HCT116 (cell line): ENCODE data around the gene KLF11. TPM values are rescaled to one million over a fixed set of nuclear protein-coding genes. Genes with fewer than 3 reads are reported as not detected.

Source experiments
- ATAC-seq: fragments of 200-7000 bp; cut with Tn5 transposase; 2 replicates; pipeline ENCODE4 v1.9.1; 2020; ENCODE audit warnings: mild to moderate bottlenecking, moderate library complexity
- BruUV-seq: library from RNA; stranded (reverse); fragments of 400-500 nt; replicated peaks from 2 replicates; lab custom pipeline; 2021; lab: Mats Ljungman, UMichigan
- CTCF ChIA-PET: fragments of 300-600 bp; sonication (Branson Sonifier 250); formaldehyde crosslinking; loops from one replicate; lab custom pipeline; 2021; ENCODE audit warnings: antibody characterized with exemption; lab: Charles Lee
- POLR2A ChIA-PET: fragments of 300-600, 350-600 bp; sonication (Branson Sonifier 250); formaldehyde crosslinking; loops from one replicate; lab custom pipeline; 2021; ENCODE audit warnings: antibody characterized with exemption; lab: Charles Lee
- RAD21 ChIA-PET, 2 experiments: fragments of 300-600 bp; sonication (Branson Sonifier 250); formaldehyde crosslinking; loops; one replicate each; lab custom pipeline; 2023; ENCODE audit warnings: low total read pairs in 2 of 2; ENCODE audit not compliant: uncharacterized antibody in 2 of 2, unreplicated experiment in 2 of 2, low non-redundant PET in 1 of 2; lab: Charles Lee
- DNase-seq: peaks from one replicate; pipeline ENCODE4 v3.0.0-alpha.2; 2010; ENCODE audit warnings: low read depth, low spot score
- H2AFZ ChIP-seq: fragments of 200-600 bp; shearing (Covaris generic), sonication (generic); 2 replicates; pipeline ENCODE4 v1.6.1; 2017; ENCODE audit warnings: low read depth, mixed run types, mixed read lengths, antibody characterized with exemption, low read length; ENCODE audit not compliant: poor library complexity, severe bottlenecking
- H3K27ac ChIP-seq: 2 replicates; pipeline ENCODE4 v1.5.1; 2012; ENCODE audit warnings: low read depth, low read length
- H3K27me3 ChIP-seq: fragments of 200-600 bp; sonication (generic); 2 replicates; pipeline ENCODE4 v1.6.1; 2016; ENCODE audit warnings: mixed run types, low read length, mixed read lengths; ENCODE audit not compliant: insufficient read depth
- H3K36me3 ChIP-seq, 2 experiments: fragments of 200-500 bp in 1 of 2; fragments of 200-600 bp in 1 of 2; sonication (Bioruptor generic) in 1 of 2; sonication (generic) in 1 of 2; 2 replicates each; pipeline versions ENCODE4 v1.5.1 to v1.6.1; 2014 to 2016; ENCODE audit warnings: low read length in 2 of 2, inconsistent platforms in 1 of 2, mixed read lengths in 1 of 2, mixed run types in 1 of 2; ENCODE audit not compliant: insufficient read depth in 2 of 2, control insufficient read depth in 1 of 2
- H3K4me1 ChIP-seq, 2 experiments: fragments of 200-600 bp in 1 of 2; sonication (generic) in 1 of 2; 2 replicates each; pipeline versions ENCODE4 v1.5.1 to v1.6.1; 2012 to 2017; ENCODE audit warnings: low read length in 2 of 2, inconsistent platforms in 1 of 2, mild to moderate bottlenecking in 1 of 2, mixed read lengths in 1 of 2, mixed run types in 1 of 2, moderate library complexity in 1 of 2; ENCODE audit not compliant: insufficient read depth in 2 of 2, control insufficient read depth in 1 of 2
- H3K4me2 ChIP-seq: fragments of 200-600 bp; sonication (generic); 2 replicates; pipeline ENCODE4 v1.6.1; 2017; ENCODE audit warnings: mixed run types, low read length, mixed read lengths
- H3K4me3 ChIP-seq, 2 experiments: fragments of 200-600 bp in 1 of 2; sonication (generic) in 1 of 2; replicated peaks in 1 of 2; 2 replicates each; pipeline ENCODE4 v1.5.1; 2011 to 2016; ENCODE audit warnings: low read length in 2 of 2, control low read depth in 1 of 2, low read depth in 1 of 2, mild to moderate bottlenecking in 1 of 2, mixed read lengths in 1 of 2, mixed run types in 1 of 2
- H3K79me2 ChIP-seq: fragments of 200-600 bp; sonication (generic); 2 replicates; pipeline ENCODE4 v1.6.1; 2017; ENCODE audit warnings: mild to moderate bottlenecking, mixed run types, low read length, moderate library complexity, mixed read lengths; ENCODE audit not compliant: insufficient read depth
- H3K9ac ChIP-seq: fragments of 200-600 bp; sonication (generic); 2 replicates; pipeline ENCODE4 v1.6.1; 2016; ENCODE audit warnings: low read length, mixed read lengths
- H3K9me2 ChIP-seq: fragments of 200-600 bp; sonication (generic), shearing (Covaris generic); 2 replicates; pipeline ENCODE4 v1.6.1; 2017; ENCODE audit warnings: mixed run types, mild to moderate bottlenecking, moderate library complexity; ENCODE audit not compliant: insufficient read depth
- H3K9me3 ChIP-seq, 2 experiments: fragments of 200-500 bp in 1 of 2; fragments of 200-600 bp in 1 of 2; sonication (Bioruptor generic) in 1 of 2; sonication (generic) in 1 of 2; 2 replicates each; pipeline ENCODE4 v1.6.1; 2014 to 2017; ENCODE audit warnings: low read length in 2 of 2, mixed read lengths in 2 of 2, inconsistent platforms in 1 of 2, low read depth in 1 of 2, mild to moderate bottlenecking in 1 of 2, mixed run types in 1 of 2, moderate library complexity in 1 of 2; ENCODE audit not compliant: control insufficient read depth in 1 of 2, insufficient read depth in 1 of 2
- H4K20me1 ChIP-seq: fragments of 200-600 bp; sonication (generic), shearing (Covaris generic); 2 replicates; pipeline ENCODE4 v1.6.1; 2017; ENCODE audit warnings: mixed run types, mild to moderate bottlenecking, moderate library complexity; ENCODE audit not compliant: insufficient read depth
- CTCF ChIP-seq, 3 experiments: fragments of 200-600 bp in 1 of 3; sonication (generic) in 1 of 3; IDR thresholded peaks in 2 of 3; conservative IDR thresholded peaks in 1 of 3; 2 replicates each; pipeline ENCODE4 v1.5.1; 2012 to 2017; ENCODE audit warnings: low read depth in 2 of 3, low read length in 2 of 3, antibody characterized with exemption in 1 of 3, borderline replicate concordance in 1 of 3, control low read depth in 1 of 3, mild to moderate bottlenecking in 1 of 3, mixed read lengths in 1 of 3, mixed run types in 1 of 3, moderate library complexity in 1 of 3; ENCODE audit not compliant: insufficient read depth in 1 of 3
- EZH2phosphoT487 ChIP-seq: fragments of 200-600 bp; IDR thresholded peaks from 2 replicates; pipeline ENCODE4 v1.6.1; 2018; ENCODE audit warnings: antibody characterized with exemption, borderline replicate concordance
- FOSL1 ChIP-seq: IDR thresholded peaks from 2 replicates; pipeline ENCODE4 v1.6.1; 2012; ENCODE audit warnings: low read depth
- JUND ChIP-seq: IDR thresholded peaks from 2 replicates; pipeline ENCODE4 v1.6.1; 2012
- RAD21 ChIP-seq: IDR thresholded peaks from 2 replicates; pipeline ENCODE4 v1.6.1; 2012; ENCODE audit warnings: low read depth, mild to moderate bottlenecking
- intact Hi-C: fragments of 100-400 bp; cut with micrococcal nuclease; formaldehyde crosslinking; loops from 2 replicates; pipeline ENCODE4 v1.10.0; 2022
- total RNA-seq: library from RNA; stranded (reverse); gene quantifications from one replicate; pipeline ENCODE4 v1.2.1, GENCODE V29; 2021; ENCODE audit not compliant: unreplicated experiment

Gene KLF11
- total RNA-seq, 1 experiment from 2014 or later = 9.0 TPM

GRCh38 chr2:10027660-10028330 lies 15.6 kb upstream of the KLF11 start (continued):
- TF ChIP-seq EZH2phosphoT487 = no peak

- no peak overlapping the region for H2AFZ ChIP-seq
- no peak overlapping the region for H3K27ac ChIP-seq
- no peaks in the 10 kb centered on the region for H4K20me1 ChIP-seq
- no peak overlapping the region for H3K4me3 ChIP-seq
- no peaks in the 10 kb centered on the region for H3K9me3 ChIP-seq
- intact Hi-C loops = no loop called here
- BruUV-seq = no TSS peak
- no peaks in the 10 kb centered on the region for H3K79me2 ChIP-seq
- no peaks in the 10 kb centered on the region for H3K27me3 ChIP-seq
- H3K36me3 ChIP-seq = no peaks in the 10 kb centered on the region
- no peak overlapping the region for H3K9ac ChIP-seq
- POLR2A ChIA-PET = interaction anchor here (0.8 kb wide), 1 partner anchor 15 kb away, joined by 3 read pairs; the partner anchor contains the start of gene KLF11
- no peak for DNase-seq
- H3K4me2 ChIP-seq = no peak overlapping the region
- H3K4me1 ChIP-seq = no peaks in the 10 kb centered on the region
- no peaks in the 10 kb centered on the region for H3K9me2 ChIP-seq
- CTCF ChIA-PET = interaction anchor here (0.7 kb wide), 1 partner anchor 258 kb away, joined by 3 read pairs; no protein-coding TSS in a partner anchor
- TF ChIP-seq CTCF (IDR thresholded peaks at IDR 0.05 in 2 of 3, conservative IDR thresholded peaks at IDR 0.05 in 1 of 3; ENCODE audit: borderline replicate concordance in 1 of 3, insufficient read depth in 1 of 3, low read depth in 2 of 3, low read length in 2 of 3) = 0 out of 6 replicates have a peak, but pooled peaks of 1 of the 3 experiments have one; percentile 2
- TF ChIP-seq RAD21 = peak; percentile 21; the same call in 1 of the 2 replicates
- TF ChIP-seq FOSL1 = no peak
- no peak for TF ChIP-seq JUND
- RAD21 ChIA-PET = no interaction called here
- 0 out of 2 replicates have a peak, but pooled peaks have one; percentile 23 for ATAC-seq
These were observed 14.9 kb upstream of the KLF11 start for GRCh38 chr2:10028407-10028987.
